ENCODE data around the gene KIF6. TPM values are rescaled to one million over a fixed set of nuclear protein-coding genes. Genes with fewer than 3 reads are reported as not detected.

The KIF6 gene
- total RNA-seq, 1 donor from 2014 or later: not detected

DNA sequence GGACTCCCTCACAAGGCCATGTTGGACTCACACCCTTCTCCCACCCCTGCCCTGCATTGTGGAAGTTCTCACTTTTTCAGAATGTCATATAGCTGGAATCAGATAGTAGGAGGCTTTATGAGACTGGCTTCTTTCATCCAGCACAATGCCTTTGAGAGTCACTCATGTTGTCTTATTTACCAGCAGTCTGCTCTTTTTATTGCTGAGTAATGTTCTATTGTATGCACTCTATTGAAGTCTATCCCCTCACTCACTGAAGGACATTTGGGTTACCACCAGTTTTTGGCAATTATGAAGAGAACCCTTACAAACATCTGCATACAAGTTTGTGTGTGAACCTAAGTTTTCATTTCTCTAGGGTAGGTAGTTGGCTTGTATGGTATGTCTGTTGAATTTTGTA is 321.9 kb downstream of the KIF6 start:
- intact Hi-C loops (cut with micrococcal nuclease): no loop called here
- POLR2A ChIA-PET: no interaction called here
- no peaks in the 10 kb centered on the region for H3K9me3 Mint-ChIP-seq
- no peaks in the 10 kb centered on the region for H3K27me3 Mint-ChIP-seq
- H3K36me3 Mint-ChIP-seq (ENCODE audit: low read depth): no peaks in the 10 kb centered on the region
- no peak for ATAC-seq (ENCODE audit: low read depth)
- H3K4me3 Mint-ChIP-seq: no peak overlapping the region
- TF ChIP-seq, protein P1, sequence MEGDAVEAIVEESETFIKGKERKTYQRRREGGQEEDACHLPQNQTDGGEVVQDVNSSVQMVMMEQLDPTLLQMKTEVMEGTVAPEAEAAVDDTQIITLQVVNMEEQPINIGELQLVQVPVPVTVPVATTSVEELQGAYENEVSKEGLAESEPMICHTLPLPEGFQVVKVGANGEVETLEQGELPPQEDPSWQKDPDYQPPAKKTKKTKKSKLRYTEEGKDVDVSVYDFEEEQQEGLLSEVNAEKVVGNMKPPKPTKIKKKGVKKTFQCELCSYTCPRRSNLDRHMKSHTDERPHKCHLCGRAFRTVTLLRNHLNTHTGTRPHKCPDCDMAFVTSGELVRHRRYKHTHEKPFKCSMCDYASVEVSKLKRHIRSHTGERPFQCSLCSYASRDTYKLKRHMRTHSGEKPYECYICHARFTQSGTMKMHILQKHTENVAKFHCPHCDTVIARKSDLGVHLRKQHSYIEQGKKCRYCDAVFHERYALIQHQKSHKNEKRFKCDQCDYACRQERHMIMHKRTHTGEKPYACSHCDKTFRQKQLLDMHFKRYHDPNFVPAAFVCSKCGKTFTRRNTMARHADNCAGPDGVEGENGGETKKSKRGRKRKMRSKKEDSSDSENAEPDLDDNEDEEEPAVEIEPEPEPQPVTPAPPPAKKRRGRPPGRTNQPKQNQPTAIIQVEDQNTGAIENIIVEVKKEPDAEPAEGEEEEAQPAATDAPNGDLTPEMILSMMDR (IDR thresholded peaks at IDR 0.05): no peak
- CTCF ChIA-PET: interaction anchor here (1.0 kb wide), 1 partner anchor 41 kb away, joined by 3 read pairs; no protein-coding TSS in a partner anchor
- no peak overlapping the region for H3K27ac Mint-ChIP-seq
- no peak for DNase-seq
- peaks cover 7% of the 10 kb centered on the region for H3K4me1 Mint-ChIP-seq

DNA sequence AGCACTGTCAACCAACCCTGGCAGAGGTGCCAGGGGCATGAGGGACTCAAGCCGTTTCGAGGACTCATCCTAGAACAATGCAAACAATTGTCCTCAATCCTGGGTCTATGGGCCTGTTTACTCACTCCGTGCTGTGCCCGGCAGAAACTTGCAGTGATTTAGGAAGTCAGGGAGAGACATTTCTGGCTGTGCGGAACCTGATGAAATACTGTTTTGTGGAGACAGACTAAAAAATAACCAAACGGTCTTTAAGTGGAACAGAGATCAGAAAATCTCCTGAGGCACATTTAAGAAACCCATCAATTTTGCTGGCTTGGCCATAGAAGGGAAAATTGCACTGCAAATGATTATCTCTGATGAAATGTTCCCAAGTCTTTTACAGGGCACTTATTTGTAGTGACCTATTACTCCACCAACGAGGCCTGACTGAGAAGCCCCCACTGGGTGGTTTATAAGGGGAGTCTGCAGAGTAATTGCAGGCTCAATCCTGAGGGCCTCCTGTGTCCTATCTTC is 322.9 kb downstream of the KIF6 start:
- intact Hi-C loops (cut with micrococcal nuclease): no loop called here
- POLR2A ChIA-PET: no interaction called here
- H3K9me3 Mint-ChIP-seq: no peaks in the 10 kb centered on the region
- no peak overlapping the region for H3K4me3 Mint-ChIP-seq
- DNase-seq (no peak), ATAC-seq (ENCODE audit: low read depth) (no peak)
- no peak overlapping the region for H3K27ac Mint-ChIP-seq
- no peaks in the 10 kb centered on the region for H3K4me1 Mint-ChIP-seq
- TF ChIP-seq, protein P1 (IDR thresholded peaks at IDR 0.05): no peak
- H3K27me3 Mint-ChIP-seq: no peaks in the 10 kb centered on the region
- H3K36me3 Mint-ChIP-seq (ENCODE audit: low read depth): no peaks in the 10 kb centered on the region
- CTCF ChIA-PET: no interaction called here

DNA sequence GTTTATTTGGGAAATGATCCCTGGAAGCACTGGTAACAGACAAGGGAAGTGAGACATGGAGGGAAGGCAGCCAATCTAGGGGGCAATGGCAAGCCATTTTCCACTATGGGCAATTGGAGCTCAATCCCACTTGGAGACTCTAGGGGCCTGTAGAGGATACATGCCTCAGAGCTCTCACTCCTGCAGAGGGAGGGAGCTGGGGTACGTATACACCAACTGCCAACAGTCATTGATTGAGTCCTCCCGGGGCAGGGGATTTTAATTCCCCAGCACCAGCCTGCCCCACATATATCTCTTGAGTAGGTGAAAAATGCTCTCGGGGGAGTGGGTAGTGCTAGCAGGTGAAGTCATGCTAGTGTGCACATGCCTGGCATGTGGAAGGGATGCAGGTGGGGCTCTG is 323.8 kb downstream of the KIF6 start:
- no peak overlapping the region for H3K27ac Mint-ChIP-seq
- no peak for ATAC-seq (ENCODE audit: low read depth)

DNA sequence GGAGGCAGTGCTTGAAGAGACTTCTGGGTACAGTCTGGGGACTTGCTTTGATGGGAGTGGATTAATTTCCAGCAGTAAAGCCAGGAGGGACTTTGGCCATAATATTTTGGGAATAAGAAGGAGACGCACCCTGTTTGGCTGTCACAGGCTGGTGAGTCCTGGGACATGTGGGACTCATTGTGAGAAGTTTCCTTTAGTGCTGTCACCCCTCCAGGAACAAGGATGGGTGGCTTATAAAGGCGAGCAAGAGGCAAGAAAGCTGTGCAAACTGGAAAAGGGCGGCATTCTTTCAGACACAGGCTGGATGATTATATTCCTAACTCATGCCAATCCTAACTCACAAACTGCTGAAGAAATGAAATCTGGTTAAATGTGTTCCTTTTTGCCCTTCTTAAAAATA is 325.2 kb downstream of the KIF6 start:
- TF ChIP-seq, protein P1 (IDR thresholded peaks at IDR 0.05): no peak
- DNase-seq (no peak), ATAC-seq (ENCODE audit: low read depth) (no peak)
- Mint-ChIP-seq H3K27ac (no peak overlapping the region), H3K4me1 (no peaks in the 10 kb centered on the region), H3K36me3 (ENCODE audit: low read depth) (no peaks in the 10 kb centered on the region), H3K4me3 (no peak overlapping the region), H3K27me3 (no peaks in the 10 kb centered on the region), H3K9me3 (no peaks in the 10 kb centered on the region)
- intact Hi-C loops (cut with micrococcal nuclease): no loop called here
- CTCF ChIA-PET: no interaction called here
- POLR2A ChIA-PET: no interaction called here

More for the DNA sequence above, 323.8 kb downstream of the KIF6 start:
- Mint-ChIP-seq H3K36me3 (ENCODE audit: low read depth) (no peaks in the 10 kb centered on the region), H3K27me3 (no peaks in the 10 kb centered on the region), H3K4me1 (no peaks in the 10 kb centered on the region), H3K4me3 (no peak overlapping the region), H3K9me3 (no peaks in the 10 kb centered on the region)
- POLR2A ChIA-PET: no interaction called here
- intact Hi-C loops (cut with micrococcal nuclease): no loop called here
- no peak for DNase-seq
- TF ChIP-seq, protein P1 (IDR thresholded peaks at IDR 0.05): no peak
- CTCF ChIA-PET: no interaction called here

DNA sequence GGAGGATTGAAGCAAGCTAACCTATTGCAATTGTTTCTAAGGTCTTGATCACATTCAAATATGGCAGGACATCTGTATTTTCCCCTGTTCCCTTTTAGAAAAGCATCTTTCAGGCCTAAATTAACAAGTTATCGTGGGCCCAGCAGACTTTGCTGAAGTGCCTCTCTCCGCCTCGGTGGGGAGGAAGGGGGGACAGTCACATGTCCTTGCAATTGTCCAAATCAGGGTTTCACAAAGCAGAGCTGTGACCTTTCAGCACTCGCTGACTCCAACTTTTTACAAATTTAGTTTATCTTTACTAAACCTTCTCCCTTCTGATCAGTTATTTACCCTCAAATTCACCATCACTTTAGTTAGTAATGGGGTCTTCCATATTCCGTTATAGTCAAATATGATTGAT is 328.4 kb downstream of the KIF6 start:
- Mint-ChIP-seq H3K27ac (no peak overlapping the region), H3K4me1 (no peaks in the 10 kb centered on the region), H3K27me3 (peaks cover 4% of the 10 kb centered on the region), H3K36me3 (ENCODE audit: low read depth) (no peaks in the 10 kb centered on the region), H3K4me3 (no peak overlapping the region), H3K9me3 (no peaks in the 10 kb centered on the region)
- ChIA-PET POLR2A (no interaction called here), CTCF (no interaction called here)
- TF ChIP-seq, protein P1 (IDR thresholded peaks at IDR 0.05): no peak
- ATAC-seq (ENCODE audit: low read depth) (no peak), DNase-seq (no peak)
- intact Hi-C loops (cut with micrococcal nuclease): no loop called here
